ENCODE results near the gene DNM3.

The DNM3 gene

GRCh38 chr1:172373864-172374263, 532.6 kb downstream of the DNM3 start:
- ATAC-seq (ENCODE audit: low read depth): no peak
- DNase-seq (ENCODE audit: low spot score): no peak
- H3K4me3 ChIP-seq (ENCODE audit: severe bottlenecking): no peak overlapping the region

GRCh38 chr1:172375211-172375631, 533.9 kb downstream of the DNM3 start:
- Histone ChIP-seq H3K27me3 (ENCODE audit: insufficient read depth, poor library complexity, severe bottlenecking) (no peaks in the 10 kb centered on the region), H3K9me3 (ENCODE audit: severe bottlenecking) (no peaks in the 10 kb centered on the region), H3K4me3 (ENCODE audit: severe bottlenecking) (no peak overlapping the region), H3K36me3 (ENCODE audit: low read depth) (no peaks in the 10 kb centered on the region), H3K4me1 (ENCODE audit: insufficient read depth, poor library complexity, severe bottlenecking) (peaks cover 12% of the 10 kb centered on the region), H3K27ac (ENCODE audit: poor library complexity, severe bottlenecking) (no peak overlapping the region)
- no peak for TF ChIP-seq CTCF (IDR thresholded peaks at IDR 0.05; ENCODE audit: poor library complexity, severe bottlenecking)
- no peak for ATAC-seq (ENCODE audit: low read depth)
- DNase-seq (ENCODE audit: low spot score): no peak

More at GRCh38 chr1:172373864-172374263, 532.6 kb downstream of the DNM3 start:
- H3K9me3 ChIP-seq (ENCODE audit: severe bottlenecking): no peaks in the 10 kb centered on the region
- H3K36me3 ChIP-seq (ENCODE audit: low read depth): no peaks in the 10 kb centered on the region
- peaks cover 12% of the 10 kb centered on the region for H3K4me1 ChIP-seq (ENCODE audit: insufficient read depth, poor library complexity, severe bottlenecking)
- no peak for TF ChIP-seq CTCF (IDR thresholded peaks at IDR 0.05; ENCODE audit: poor library complexity, severe bottlenecking)
- no peak overlapping the region for H3K27ac ChIP-seq (ENCODE audit: poor library complexity, severe bottlenecking)
- no peaks in the 10 kb centered on the region for H3K27me3 ChIP-seq (ENCODE audit: insufficient read depth, poor library complexity, severe bottlenecking)

GRCh38 chr1:172376431-172376830, 535.1 kb downstream of the DNM3 start:
- no peak for DNase-seq (ENCODE audit: low spot score)
- ATAC-seq (ENCODE audit: low read depth): no peak
- Histone ChIP-seq H3K36me3 (ENCODE audit: low read depth) (no peaks in the 10 kb centered on the region), H3K27ac (ENCODE audit: poor library complexity, severe bottlenecking) (no peak overlapping the region), H3K27me3 (ENCODE audit: insufficient read depth, poor library complexity, severe bottlenecking) (no peaks in the 10 kb centered on the region), H3K9me3 (ENCODE audit: severe bottlenecking) (no peaks in the 10 kb centered on the region), H3K4me1 (ENCODE audit: insufficient read depth, poor library complexity, severe bottlenecking) (peaks cover 12% of the 10 kb centered on the region), H3K4me3 (ENCODE audit: severe bottlenecking) (no peak overlapping the region)
- TF ChIP-seq CTCF (IDR thresholded peaks at IDR 0.05; ENCODE audit: poor library complexity, severe bottlenecking): no peak

- TF ChIP-seq CTCF (IDR thresholded peaks at IDR 0.05; ENCODE audit: poor library complexity, severe bottlenecking): no peak
- Histone ChIP-seq H3K4me3 (ENCODE audit: severe bottlenecking) (no peak overlapping the region), H3K27ac (ENCODE audit: poor library complexity, severe bottlenecking) (no peak overlapping the region), H3K4me1 (ENCODE audit: insufficient read depth, poor library complexity, severe bottlenecking) (peaks cover 12% of the 10 kb centered on the region), H3K36me3 (ENCODE audit: low read depth) (no peaks in the 10 kb centered on the region), H3K27me3 (ENCODE audit: insufficient read depth, poor library complexity, severe bottlenecking) (no peaks in the 10 kb centered on the region), H3K9me3 (ENCODE audit: severe bottlenecking) (no peaks in the 10 kb centered on the region)
- no peak for ATAC-seq (ENCODE audit: low read depth)
- no peak for DNase-seq (ENCODE audit: low spot score)
These were observed 536.3 kb downstream of the DNM3 start for GRCh38 chr1:172377565-172377964.

- Histone ChIP-seq H3K27me3 (ENCODE audit: insufficient read depth, poor library complexity, severe bottlenecking) (no peaks in the 10 kb centered on the region), H3K27ac (ENCODE audit: poor library complexity, severe bottlenecking) (no peak overlapping the region), H3K4me3 (ENCODE audit: severe bottlenecking) (no peak overlapping the region), H3K4me1 (ENCODE audit: insufficient read depth, poor library complexity, severe bottlenecking) (peaks cover 12% of the 10 kb centered on the region), H3K36me3 (ENCODE audit: low read depth) (no peaks in the 10 kb centered on the region), H3K9me3 (ENCODE audit: severe bottlenecking) (no peaks in the 10 kb centered on the region)
- DNase-seq (ENCODE audit: low spot score): no peak
- TF ChIP-seq CTCF (IDR thresholded peaks at IDR 0.05; ENCODE audit: poor library complexity, severe bottlenecking): no peak
- no peak for ATAC-seq (ENCODE audit: low read depth)
These were observed 536.9 kb downstream of the DNM3 start for GRCh38 chr1:172378109-172378760.
